PC-9 (cell line): ENCODE results near the gene LIMS3. TPM values are rescaled to one million over a fixed set of nuclear protein-coding genes. Genes with fewer than 3 reads are reported as not detected.
"Not testable (repeated sequence)": the region's sequence is repeated elsewhere in the genome, so short reads cannot be mapped to it uniquely, and the experiment has no call there.

Source experiments
- BruUV-seq: library from RNA; stranded (reverse); fragments of 400-500 nt; replicated peaks from 2 replicates; lab custom pipeline; 2021; lab: Mats Ljungman, UMichigan
- CTCF ChIA-PET: fragments of 300-600 bp; sonication (Branson Sonifier 250); formaldehyde crosslinking; loops from one replicate; lab custom pipeline; 2022; ENCODE audit warnings: antibody characterized with exemption; lab: Charles Lee
- POLR2A ChIA-PET: fragments of 300-600 bp; sonication (Branson Sonifier 250); formaldehyde crosslinking; loops from one replicate; lab custom pipeline; 2022; ENCODE audit warnings: antibody characterized with exemption; ENCODE audit not compliant: unreplicated experiment; lab: Charles Lee
- DNase-seq, 2 experiments: peaks; one replicate each; pipeline versions ENCODE4 v3.0.0 to v3.0.0-alpha.2; 2015 to 2022; ENCODE audit warnings: mixed read lengths in 1 of 2
- H2AFZ ChIP-seq: fragments of 200-600 bp; sonication (generic); 2 replicates; pipeline ENCODE4 v1.8.1; 2017; ENCODE audit warnings: antibody characterized with exemption
- H3F3A ChIP-seq: fragments of 200-600 bp; sonication (generic); 2 replicates; pipeline ENCODE4 v1.8.1; 2017; ENCODE audit warnings: antibody characterized with exemption, mild to moderate bottlenecking, low read depth; ENCODE audit not compliant: insufficient read depth
- H3K27ac ChIP-seq: fragments of 200-600 bp; sonication (generic); 2 replicates; pipeline ENCODE4 v1.6.1; 2016; ENCODE audit warnings: mixed run types
- H3K27me3 ChIP-seq: fragments of 200-600 bp; sonication (generic); 2 replicates; pipeline ENCODE4 v1.6.1; 2016; ENCODE audit warnings: low read depth, mixed run types; ENCODE audit not compliant: insufficient read depth
- H3K36me3 ChIP-seq: fragments of 200-600 bp; sonication (generic); 2 replicates; pipeline ENCODE4 v1.6.1; 2016; ENCODE audit warnings: low read depth, mixed run types
- H3K4me1 ChIP-seq: fragments of 200-600 bp; sonication (generic); replicated peaks from 2 replicates; pipeline ENCODE4 v1.6.1; 2016; ENCODE audit warnings: mixed run types; ENCODE audit not compliant: insufficient read depth
- H3K4me2 ChIP-seq: fragments of 200-600 bp; sonication (generic); 2 replicates; pipeline ENCODE4 v1.6.1; 2017; ENCODE audit warnings: mixed run types
- H3K4me3 ChIP-seq: fragments of 200-600 bp; sonication (generic); 2 replicates; pipeline ENCODE4 v1.6.1; 2016; ENCODE audit warnings: mixed run types
- H3K79me2 ChIP-seq: fragments of 200-600 bp; sonication (generic); 2 replicates; pipeline ENCODE4 v1.6.1; 2017; ENCODE audit warnings: low read depth, mixed run types
- H3K9me2 ChIP-seq: fragments of 200-600 bp; sonication (generic); 2 replicates; pipeline ENCODE4 v1.8.1; 2017; ENCODE audit warnings: mild to moderate bottlenecking; ENCODE audit not compliant: insufficient read depth
- H3K9me3 ChIP-seq: fragments of 200-600 bp; sonication (generic); 2 replicates; pipeline ENCODE4 v1.8.1; 2016; ENCODE audit warnings: low read depth; ENCODE audit not compliant: insufficient read depth
- H4K20me1 ChIP-seq: fragments of 200-600 bp; sonication (generic); 2 replicates; pipeline ENCODE4 v1.8.1; 2017; ENCODE audit not compliant: insufficient read depth
- intact Hi-C: fragments of 100-400 bp; cut with micrococcal nuclease; formaldehyde crosslinking; loops from one replicate; pipeline ENCODE4 v1.10.0; 2022; ENCODE audit not compliant: unreplicated experiment
- total RNA-seq: library from RNA; stranded (reverse); gene quantifications from 2 replicates; pipeline ENCODE4 v1.2.3, GENCODE V29; 2021

Gene LIMS3
- total RNA-seq, 1 experiment from 2014 or later: 1.4 TPM

DNA sequence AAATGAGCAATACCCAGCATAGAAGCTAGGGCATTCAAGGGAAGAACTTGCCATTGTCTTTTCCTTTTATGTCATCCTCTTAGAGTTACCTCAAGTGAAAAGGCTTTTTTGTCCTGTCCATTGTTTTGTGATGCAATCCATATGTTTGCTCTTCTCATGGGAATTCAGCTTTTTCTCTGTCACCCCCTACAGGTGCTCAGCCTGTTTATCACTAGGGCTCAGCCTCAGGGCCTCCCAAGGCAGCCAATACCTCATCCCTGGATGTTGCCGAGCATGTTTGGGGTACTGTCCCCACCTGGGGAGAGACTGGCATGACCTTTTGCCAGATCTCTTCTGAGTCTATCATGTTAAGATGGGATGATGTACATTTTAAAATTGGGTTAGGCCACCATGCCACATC is 65.5 kb downstream of the LIMS3 start:
- intact Hi-C loops, H3K4me2 ChIP-seq, H3K9me3 ChIP-seq, BruUV-seq, DNase-seq, POLR2A ChIA-PET, H3K4me1 ChIP-seq, H2AFZ ChIP-seq, H3K36me3 ChIP-seq, H3K79me2 ChIP-seq, H3F3A ChIP-seq, H3K4me3 ChIP-seq, H3K9me2 ChIP-seq, H3K27ac ChIP-seq, CTCF ChIA-PET, H4K20me1 ChIP-seq, H3K27me3 ChIP-seq: not testable (repeated sequence)

GRCh38 chr2:109965482-109965881 is 67.0 kb downstream of the LIMS3 start:
- H3K9me2 ChIP-seq, H2AFZ ChIP-seq, H3K4me3 ChIP-seq, H3K27ac ChIP-seq, intact Hi-C loops, POLR2A ChIA-PET, H3K4me2 ChIP-seq, H3K36me3 ChIP-seq, H3K4me1 ChIP-seq, H3K27me3 ChIP-seq, H3K9me3 ChIP-seq, DNase-seq, H4K20me1 ChIP-seq, BruUV-seq, H3K79me2 ChIP-seq, H3F3A ChIP-seq, CTCF ChIA-PET: not testable (repeated sequence)

DNA sequence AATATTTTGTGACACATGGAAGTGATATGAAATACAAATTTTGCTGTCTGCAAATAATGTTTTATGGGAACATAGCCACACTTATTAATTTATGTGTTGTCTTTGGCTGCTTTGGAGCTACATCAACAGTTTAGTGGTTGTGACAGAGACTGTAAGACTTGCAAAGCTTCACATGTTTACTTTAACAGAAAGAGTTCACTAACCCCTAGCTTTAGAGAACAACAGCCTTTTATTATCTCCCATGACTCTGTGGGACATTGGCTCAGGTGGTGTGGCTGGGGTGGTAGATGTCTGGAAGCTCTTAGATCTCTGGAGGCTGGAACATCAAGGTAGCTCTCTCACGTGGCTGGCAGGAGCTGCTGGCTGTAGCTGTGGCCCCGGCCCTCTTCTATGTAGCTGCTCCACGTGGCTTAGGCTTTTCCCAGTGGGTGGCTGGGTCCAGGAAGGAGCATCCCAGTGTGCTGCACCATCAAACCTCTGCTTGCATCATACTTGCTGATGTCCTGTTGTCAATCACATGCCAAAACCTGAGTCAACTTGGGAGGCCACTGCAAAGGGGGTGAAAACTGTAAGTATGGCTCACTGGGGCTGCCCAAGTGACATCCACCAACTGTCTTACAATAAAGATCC is 67.7 kb downstream of the LIMS3 start:
- CTCF ChIA-PET, H3K4me1 ChIP-seq, H3K9me2 ChIP-seq, H3K4me3 ChIP-seq, H3K27ac ChIP-seq, H3K36me3 ChIP-seq, H3K9me3 ChIP-seq, DNase-seq, intact Hi-C loops, H3K4me2 ChIP-seq, H3K79me2 ChIP-seq, H2AFZ ChIP-seq, H3F3A ChIP-seq, H4K20me1 ChIP-seq, BruUV-seq, H3K27me3 ChIP-seq, POLR2A ChIA-PET: not testable (repeated sequence)

DNA sequence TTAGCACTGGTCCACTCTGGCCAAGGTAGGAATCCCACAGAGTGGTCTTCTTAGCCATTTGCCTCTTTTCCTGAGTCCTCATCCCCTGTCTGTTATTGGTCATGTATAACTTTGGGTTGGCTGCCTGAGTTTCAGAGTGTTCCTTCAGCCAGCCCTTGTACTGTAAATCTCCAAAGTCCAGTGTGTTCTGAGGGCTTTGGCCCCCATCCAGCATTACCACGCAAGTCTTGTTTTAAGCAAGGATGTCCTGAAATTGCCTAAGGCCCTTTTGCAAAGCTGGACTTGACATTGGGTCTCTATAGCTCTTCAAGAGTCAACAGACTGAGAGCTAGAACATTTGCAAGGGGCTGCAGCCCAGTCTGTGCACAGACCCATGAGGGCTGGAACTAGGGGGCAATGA is 68.4 kb downstream of the LIMS3 start:
- H3K9me2 ChIP-seq, CTCF ChIA-PET, H3K27me3 ChIP-seq, DNase-seq, POLR2A ChIA-PET, H3K79me2 ChIP-seq, H2AFZ ChIP-seq, H3F3A ChIP-seq, BruUV-seq, H3K27ac ChIP-seq, H3K36me3 ChIP-seq, H3K4me1 ChIP-seq, intact Hi-C loops, H4K20me1 ChIP-seq, H3K4me2 ChIP-seq, H3K9me3 ChIP-seq, H3K4me3 ChIP-seq: not testable (repeated sequence)

GRCh38 chr2:109969864-109970263 is 71.4 kb downstream of the LIMS3 start:
- H3K4me1 ChIP-seq, H3F3A ChIP-seq, H2AFZ ChIP-seq, BruUV-seq, CTCF ChIA-PET, H3K9me3 ChIP-seq, H3K79me2 ChIP-seq, H3K9me2 ChIP-seq, H3K36me3 ChIP-seq, DNase-seq, H3K27me3 ChIP-seq, POLR2A ChIA-PET, H3K4me3 ChIP-seq, intact Hi-C loops, H3K27ac ChIP-seq, H4K20me1 ChIP-seq, H3K4me2 ChIP-seq: not testable (repeated sequence)

GRCh38 chr2:109971710-109972109 is 73.2 kb downstream of the LIMS3 start:
- BruUV-seq, CTCF ChIA-PET: not testable (repeated sequence)

More at GRCh38 chr2:109971710-109972109, 73.2 kb downstream of the LIMS3 start:
- intact Hi-C loops, H3K4me2 ChIP-seq, H3K27me3 ChIP-seq, DNase-seq, H3K36me3 ChIP-seq, H3K4me1 ChIP-seq, POLR2A ChIA-PET, H3K4me3 ChIP-seq, H4K20me1 ChIP-seq, H3K9me3 ChIP-seq, H3K9me2 ChIP-seq, H3F3A ChIP-seq, H3K27ac ChIP-seq, H3K79me2 ChIP-seq, H2AFZ ChIP-seq: not testable (repeated sequence)
